Measurements from ENCODE around the gene KRT4. TPM values are rescaled to one million over a fixed set of nuclear protein-coding genes. Genes with fewer than 3 reads are reported as not detected.

Gene KRT4
- total and polyA plus RNA-seq, 2 experiments from 2014 or later = not detected

DNA sequence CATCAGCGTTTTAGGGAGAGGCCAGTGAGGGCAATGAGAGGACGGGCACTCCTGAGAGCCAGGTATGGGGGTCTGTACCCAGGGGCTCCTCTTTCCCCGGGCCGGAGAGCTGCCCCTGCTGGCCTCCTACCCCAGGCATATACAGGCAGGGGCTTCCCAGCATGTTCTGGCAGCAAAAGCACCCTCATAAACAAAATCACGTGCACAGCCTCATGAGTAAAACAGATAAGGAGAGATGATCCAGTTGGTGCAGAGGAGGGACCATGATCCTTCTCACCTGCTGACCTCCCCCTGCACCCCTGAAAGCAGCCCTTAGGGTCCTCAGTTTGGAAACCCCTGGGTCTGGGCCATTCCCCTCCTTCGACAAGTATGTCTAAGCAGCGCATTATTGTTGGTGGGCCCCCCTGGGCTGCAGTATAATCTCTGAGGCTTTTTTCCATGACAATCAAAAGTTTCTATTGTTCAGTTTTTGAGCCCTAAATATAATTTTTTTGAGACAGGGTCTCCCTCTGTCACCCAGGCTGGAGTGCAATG, 5.0 kb upstream of the KRT4 start (continued):
- TF ChIP-seq ZNF114 (CRISPR knock-in tag; IDR thresholded peaks at IDR 0.05) (no peak), EZH2 (IDR thresholded peaks at IDR 0.05; ENCODE audit: low read depth, unreplicated experiment) (no peak)

GRCh38 chr12:52818388-52818787, 4.5 kb upstream of the KRT4 start:
- TF ChIP-seq, protein P1, sequence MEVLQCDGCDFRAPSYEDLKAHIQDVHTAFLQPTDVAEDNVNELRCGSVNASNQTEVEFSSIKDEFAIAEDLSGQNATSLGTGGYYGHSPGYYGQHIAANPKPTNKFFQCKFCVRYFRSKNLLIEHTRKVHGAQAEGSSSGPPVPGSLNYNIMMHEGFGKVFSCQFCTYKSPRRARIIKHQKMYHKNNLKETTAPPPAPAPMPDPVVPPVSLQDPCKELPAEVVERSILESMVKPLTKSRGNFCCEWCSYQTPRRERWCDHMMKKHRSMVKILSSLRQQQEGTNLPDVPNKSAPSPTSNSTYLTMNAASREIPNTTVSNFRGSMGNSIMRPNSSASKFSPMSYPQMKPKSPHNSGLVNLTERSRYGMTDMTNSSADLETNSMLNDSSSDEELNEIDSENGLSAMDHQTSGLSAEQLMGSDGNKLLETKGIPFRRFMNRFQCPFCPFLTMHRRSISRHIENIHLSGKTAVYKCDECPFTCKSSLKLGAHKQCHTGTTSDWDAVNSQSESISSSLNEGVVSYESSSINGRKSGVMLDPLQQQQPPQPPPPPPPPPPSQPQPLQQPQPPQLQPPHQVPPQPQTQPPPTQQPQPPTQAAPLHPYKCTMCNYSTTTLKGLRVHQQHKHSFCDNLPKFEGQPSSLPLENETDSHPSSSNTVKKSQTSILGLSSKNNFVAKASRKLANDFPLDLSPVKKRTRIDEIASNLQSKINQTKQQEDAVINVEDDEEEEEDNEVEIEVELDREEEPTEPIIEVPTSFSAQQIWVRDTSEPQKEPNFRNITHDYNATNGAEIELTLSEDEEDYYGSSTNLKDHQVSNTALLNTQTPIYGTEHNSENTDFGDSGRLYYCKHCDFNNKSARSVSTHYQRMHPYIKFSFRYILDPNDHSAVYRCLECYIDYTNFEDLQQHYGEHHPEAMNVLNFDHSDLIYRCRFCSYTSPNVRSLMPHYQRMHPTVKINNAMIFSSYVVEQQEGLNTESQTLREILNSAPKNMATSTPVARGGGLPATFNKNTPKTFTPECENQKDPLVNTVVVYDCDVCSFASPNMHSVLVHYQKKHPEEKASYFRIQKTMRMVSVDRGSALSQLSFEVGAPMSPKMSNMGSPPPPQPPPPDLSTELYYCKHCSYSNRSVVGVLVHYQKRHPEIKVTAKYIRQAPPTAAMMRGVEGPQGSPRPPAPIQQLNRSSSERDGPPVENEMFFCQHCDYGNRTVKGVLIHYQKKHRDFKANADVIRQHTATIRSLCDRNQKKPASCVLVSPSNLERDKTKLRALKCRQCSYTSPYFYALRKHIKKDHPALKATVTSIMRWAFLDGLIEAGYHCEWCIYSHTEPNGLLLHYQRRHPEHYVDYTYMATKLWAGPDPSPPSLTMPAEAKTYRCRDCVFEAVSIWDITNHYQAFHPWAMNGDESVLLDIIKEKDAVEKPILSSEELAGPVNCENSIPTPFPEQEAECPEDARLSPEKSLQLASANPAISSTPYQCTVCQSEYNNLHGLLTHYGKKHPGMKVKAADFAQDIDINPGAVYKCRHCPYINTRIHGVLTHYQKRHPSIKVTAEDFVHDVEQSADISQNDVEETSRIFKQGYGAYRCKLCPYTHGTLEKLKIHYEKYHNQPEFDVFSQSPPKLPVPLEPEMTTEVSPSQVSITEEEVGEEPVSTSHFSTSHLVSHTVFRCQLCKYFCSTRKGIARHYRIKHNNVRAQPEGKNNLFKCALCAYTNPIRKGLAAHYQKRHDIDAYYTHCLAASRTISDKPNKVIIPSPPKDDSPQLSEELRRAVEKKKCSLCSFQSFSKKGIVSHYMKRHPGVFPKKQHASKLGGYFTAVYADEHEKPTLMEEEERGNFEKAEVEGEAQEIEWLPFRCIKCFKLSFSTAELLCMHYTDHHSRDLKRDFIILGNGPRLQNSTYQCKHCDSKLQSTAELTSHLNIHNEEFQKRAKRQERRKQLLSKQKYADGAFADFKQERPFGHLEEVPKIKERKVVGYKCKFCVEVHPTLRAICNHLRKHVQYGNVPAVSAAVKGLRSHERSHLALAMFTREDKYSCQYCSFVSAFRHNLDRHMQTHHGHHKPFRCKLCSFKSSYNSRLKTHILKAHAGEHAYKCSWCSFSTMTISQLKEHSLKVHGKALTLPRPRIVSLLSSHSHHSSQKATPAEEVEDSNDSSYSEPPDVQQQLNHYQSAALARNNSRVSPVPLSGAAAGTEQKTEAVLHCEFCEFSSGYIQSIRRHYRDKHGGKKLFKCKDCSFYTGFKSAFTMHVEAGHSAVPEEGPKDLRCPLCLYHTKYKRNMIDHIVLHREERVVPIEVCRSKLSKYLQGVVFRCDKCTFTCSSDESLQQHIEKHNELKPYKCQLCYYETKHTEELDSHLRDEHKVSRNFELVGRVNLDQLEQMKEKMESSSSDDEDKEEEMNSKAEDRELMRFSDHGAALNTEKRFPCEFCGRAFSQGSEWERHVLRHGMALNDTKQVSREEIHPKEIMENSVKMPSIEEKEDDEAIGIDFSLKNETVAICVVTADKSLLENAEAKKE (CRISPR knock-in tag; IDR thresholded peaks at IDR 0.05) = no peak
- TF ChIP-seq ZNF331 (CRISPR knock-in tag; IDR thresholded peaks at IDR 0.05; ENCODE audit: low read depth) (no peak), REST (IDR thresholded peaks at IDR 0.05; ENCODE audit: unreplicated experiment) (no peak), JUNB (IDR thresholded peaks at IDR 0.05; ENCODE audit: unreplicated experiment) (no peak), EZH2phosphoT487 (IDR thresholded peaks at IDR 0.05; ENCODE audit: unreplicated experiment) (no peak), STAT1 (IDR thresholded peaks at IDR 0.05; ENCODE audit: unreplicated experiment) (no peak), NANOG (IDR thresholded peaks at IDR 0.05; ENCODE audit: borderline replicate concordance) (no peak), CTCF (conservative IDR thresholded peaks at IDR 0.05; ENCODE audit: low read depth in 2 of 2) (no peak), POLR2AphosphoS5 (IDR thresholded peaks at IDR 0.05; ENCODE audit: low read depth) (no peak), CREB1 (CRISPR knock-in tag; IDR thresholded peaks at IDR 0.05; ENCODE audit: low read depth) (no peak), ZNF114 (CRISPR knock-in tag; IDR thresholded peaks at IDR 0.05) (no peak), EZH2 (IDR thresholded peaks at IDR 0.05; ENCODE audit: low read depth, unreplicated experiment) (no peak)
- TF ChIP-seq, protein P2, sequence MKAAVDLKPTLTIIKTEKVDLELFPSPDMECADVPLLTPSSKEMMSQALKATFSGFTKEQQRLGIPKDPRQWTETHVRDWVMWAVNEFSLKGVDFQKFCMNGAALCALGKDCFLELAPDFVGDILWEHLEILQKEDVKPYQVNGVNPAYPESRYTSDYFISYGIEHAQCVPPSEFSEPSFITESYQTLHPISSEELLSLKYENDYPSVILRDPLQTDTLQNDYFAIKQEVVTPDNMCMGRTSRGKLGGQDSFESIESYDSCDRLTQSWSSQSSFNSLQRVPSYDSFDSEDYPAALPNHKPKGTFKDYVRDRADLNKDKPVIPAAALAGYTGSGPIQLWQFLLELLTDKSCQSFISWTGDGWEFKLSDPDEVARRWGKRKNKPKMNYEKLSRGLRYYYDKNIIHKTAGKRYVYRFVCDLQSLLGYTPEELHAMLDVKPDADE (IDR thresholded peaks at IDR 0.05) = no peak
- no peak overlapping the region for H3K4me2 ChIP-seq
- peak; percentile 31; the same call in 2 of the 3 replicates for ATAC-seq

More at GRCh38 chr12:52818388-52818787, 4.5 kb upstream of the KRT4 start:
- H3K4me3 ChIP-seq = no peak overlapping the region
- H3K27me3 Mint-ChIP-seq (ENCODE audit: insufficient read depth, low read depth, poor library complexity) = peaks cover 4% of the 10 kb centered on the region
- H3K36me3 ChIP-seq (ENCODE audit: insufficient read depth) = no peaks in the 10 kb centered on the region
- no peaks in the 10 kb centered on the region for H3K4me1 Mint-ChIP-seq
- H3K36me3 Mint-ChIP-seq (ENCODE audit: low read depth) = no peaks in the 10 kb centered on the region
- H3K79me2 ChIP-seq (replicated peaks; ENCODE audit: insufficient read depth) = no peaks in the 10 kb centered on the region
- no peaks in the 10 kb centered on the region for H3K9me3 Mint-ChIP-seq
- no peaks in the 10 kb centered on the region for H3K9me2 ChIP-seq (ENCODE audit: insufficient read depth)
- no peak for DNase-seq (ENCODE audit: low spot score)
- H3K27me3 ChIP-seq (ENCODE audit: insufficient read depth) = no peaks in the 10 kb centered on the region
- no peak overlapping the region for H3K27ac ChIP-seq (ENCODE audit: low read depth)
- no peak overlapping the region for H3K4me3 Mint-ChIP-seq
- no peaks in the 10 kb centered on the region for H3F3A ChIP-seq (replicated peaks; ENCODE audit: low read depth)
- H2AFZ ChIP-seq = peak overlapping the region; percentile 28; the same call in 1 of the 2 replicates
- H3K27ac Mint-ChIP-seq = no peak overlapping the region; the same call in 1 of the 2 replicates
- H4K20me1 ChIP-seq (replicated peaks; ENCODE audit: insufficient read depth) = no peaks in the 10 kb centered on the region
- H3K4me1 ChIP-seq (ENCODE audit: insufficient read depth) = no peaks in the 10 kb centered on the region
